ENCODE results near the gene LZTS3.
A peak's percentile ranks its signal among the peaks of the same experiment; 100 is the strongest.
"Not testable (repeated sequence)": the region's sequence is repeated elsewhere in the genome, so short reads cannot be mapped to it uniquely, and the experiment has no call there.

LZTS3 gene

DNA sequence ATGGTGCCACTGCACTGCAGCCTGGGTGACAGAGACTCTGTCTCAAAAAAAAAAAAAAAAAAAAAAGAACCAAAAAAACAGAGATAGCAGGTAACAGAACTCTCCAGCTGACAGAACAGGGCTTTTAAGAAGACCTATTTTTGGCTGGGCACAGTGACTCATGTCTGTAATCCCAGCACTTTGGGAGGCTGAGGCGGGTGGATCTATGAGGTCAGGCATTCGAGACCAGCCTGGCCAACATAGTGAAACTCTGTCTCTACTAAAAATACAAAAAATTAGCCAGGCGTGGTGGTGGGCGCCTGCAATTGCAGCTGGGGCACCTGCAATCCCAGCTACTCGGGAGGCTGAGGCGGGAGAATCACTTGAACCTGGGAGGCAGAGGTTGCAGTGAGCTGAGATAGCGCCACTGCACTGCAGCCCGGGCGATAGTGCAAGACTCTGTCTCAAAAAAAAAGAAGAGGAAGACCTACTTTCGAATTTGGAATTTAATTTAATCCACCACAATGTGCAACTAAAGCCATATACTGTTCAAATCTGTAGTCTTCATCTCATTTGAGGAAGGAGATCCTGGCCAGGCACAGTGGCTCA, 21.2 kb downstream of the LZTS3 start:
- CTCF ChIA-PET = interaction anchor here (2.1 kb wide), 1 partner anchor 99 kb away, joined by 5 read pairs; no protein-coding TSS in a partner anchor
- POLR2A ChIA-PET = interaction anchor here (0.8 kb wide), 1 partner anchor 8 kb away, joined by 4 read pairs; the partner anchor contains the start of genes FASTKD5 and UBOX5
- not testable (repeated sequence) for H3K4me1 ChIP-seq (ENCODE audit: control insufficient read depth, insufficient read depth, low read length); H3K27ac ChIP-seq (ENCODE audit: extremely low read depth, low read depth, low read length); H3K4me3 ChIP-seq (ENCODE audit: low read depth, low read length); H3K9me3 ChIP-seq (ENCODE audit: control insufficient read depth, insufficient read depth, low read depth, low read length)
- TF ChIP-seq ZNF629 (tag by site-specific recombination; IDR thresholded peaks at IDR 0.05) = peak; percentile 53; the same call in 1 of the 2 replicates
- TF ChIP-seq ZNF335 (tag by site-specific recombination; conservative IDR thresholded peaks at IDR 0.05) = 0 out of 2 replicates have a peak, but pooled peaks have one; percentile 21
- peak; percentile 40; the same call in 1 of the 2 replicates for TF ChIP-seq ZNF394 (tag by site-specific recombination; IDR thresholded peaks at IDR 0.05; ENCODE audit: borderline replicate concordance)
- TF ChIP-seq SP7 (tag by site-specific recombination; IDR thresholded peaks at IDR 0.05) = peak; percentile 30; the same call in 1 of the 2 replicates
- TF ChIP-seq ZBTB17 (tag by site-specific recombination; IDR thresholded peaks at IDR 0.05) = peak; percentile 53
- H3K36me3 ChIP-seq (ENCODE audit: control insufficient read depth in 2 of 2, insufficient read depth in 1 of 2, low read length in 2 of 2) = peaks cover 63 to 79% of the 10 kb centered on the region in 2 experiments

DNA sequence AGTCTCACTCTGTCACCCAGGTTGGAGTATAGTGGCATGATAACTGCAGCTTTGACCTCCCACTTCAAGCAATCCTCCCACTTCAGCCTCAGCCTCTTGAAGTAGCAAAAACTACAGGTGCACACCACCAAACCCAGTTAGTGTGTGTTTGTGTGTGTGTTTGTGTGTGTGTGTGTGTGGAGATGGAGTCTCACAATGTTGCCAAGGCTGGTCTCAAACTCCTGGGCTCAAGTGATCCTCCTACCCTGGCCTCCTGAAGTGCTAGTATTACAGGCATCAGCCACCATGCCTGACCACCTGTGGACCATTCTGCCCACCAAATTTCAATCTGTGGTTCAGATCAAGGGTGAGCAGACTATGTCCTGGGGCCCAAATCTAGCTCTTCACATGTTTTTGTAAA, 22.4 kb downstream of the LZTS3 start:
- TF ChIP-seq ZNF658 (tag by site-specific recombination; IDR thresholded peaks at IDR 0.05) (no peak), SCRT2 (tag by site-specific recombination; IDR thresholded peaks at IDR 0.05) (peak; percentile 45; the same call in 1 of the 2 replicates), SCRT1 (tag by site-specific recombination; IDR thresholded peaks at IDR 0.05; ENCODE audit: borderline replicate concordance) (peak; percentile 68; the same call in 1 of the 2 replicates)
- POLR2A ChIA-PET = interaction anchor here (1.1 kb wide), 1 partner anchor 9 kb away, joined by 4 read pairs; the partner anchor contains the start of genes FASTKD5 and UBOX5
- CTCF ChIA-PET = interaction anchor here (0.6 kb wide), 1 partner anchor 45 kb away, joined by 3 read pairs; no protein-coding TSS in a partner anchor
- Histone ChIP-seq H3K4me3 (ENCODE audit: low read depth, low read length) (no peak overlapping the region), H3K27ac (ENCODE audit: extremely low read depth, low read depth, low read length) (no peak overlapping the region), H3K4me1 (ENCODE audit: control insufficient read depth, insufficient read depth, low read length) (no peaks in the 10 kb centered on the region), H3K36me3 (ENCODE audit: control insufficient read depth in 2 of 2, insufficient read depth in 1 of 2, low read length in 2 of 2) (peaks cover 63 to 76% of the 10 kb centered on the region in 2 experiments), H3K9me3 (ENCODE audit: control insufficient read depth, insufficient read depth, low read depth, low read length) (no peaks in the 10 kb centered on the region)

DNA sequence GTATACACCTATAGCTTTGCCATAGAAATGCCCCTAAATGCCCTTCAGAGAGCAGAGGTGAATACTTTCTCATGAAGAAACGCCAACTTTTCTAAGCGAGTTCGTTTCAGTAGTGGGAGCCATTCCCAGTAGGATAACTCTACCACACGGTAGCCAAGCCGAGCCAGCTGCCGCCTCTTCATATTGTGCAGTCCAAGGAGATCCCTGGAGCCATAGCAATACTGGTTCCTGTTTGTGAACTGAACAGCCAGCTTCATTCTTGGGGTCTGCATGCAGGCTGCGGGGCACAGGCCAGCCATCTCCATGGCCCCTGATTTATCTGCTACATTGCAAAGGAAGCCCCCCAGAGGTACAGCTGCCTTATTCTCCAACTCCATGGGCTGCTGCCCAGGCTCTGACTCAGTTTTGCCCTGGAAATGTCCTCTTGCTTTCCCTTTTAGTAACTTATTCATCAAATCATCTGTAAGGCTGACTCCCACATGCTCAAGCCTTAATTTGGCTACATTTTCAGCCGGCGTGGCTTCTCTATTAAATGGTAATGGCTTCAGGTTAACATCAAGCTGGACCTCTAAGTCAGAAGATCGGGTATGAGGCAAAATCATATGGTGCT, 26.5 kb downstream of the LZTS3 start:
- TF ChIP-seq ZNF792 (tag by site-specific recombination; IDR thresholded peaks at IDR 0.05) (no peak), ZSCAN23 (tag by site-specific recombination; IDR thresholded peaks at IDR 0.05) (no peak), ZBTB1 (tag by site-specific recombination; IDR thresholded peaks at IDR 0.05) (no peak), ZNF311 (tag by site-specific recombination; IDR thresholded peaks at IDR 0.05; ENCODE audit: borderline replicate concordance) (no peak), ZNF121 (tag by site-specific recombination; IDR thresholded peaks at IDR 0.05) (no peak), ZNF571 (tag by site-specific recombination; IDR thresholded peaks at IDR 0.05) (no peak), ZNF138 (tag by site-specific recombination; IDR thresholded peaks at IDR 0.05; ENCODE audit: borderline replicate concordance) (no peak), ZNF133 (tag by site-specific recombination; IDR thresholded peaks at IDR 0.05) (no peak), SALL2 (tag by site-specific recombination; IDR thresholded peaks at IDR 0.05; ENCODE audit: borderline replicate concordance) (no peak)
- TF ChIP-seq, protein P1, sequence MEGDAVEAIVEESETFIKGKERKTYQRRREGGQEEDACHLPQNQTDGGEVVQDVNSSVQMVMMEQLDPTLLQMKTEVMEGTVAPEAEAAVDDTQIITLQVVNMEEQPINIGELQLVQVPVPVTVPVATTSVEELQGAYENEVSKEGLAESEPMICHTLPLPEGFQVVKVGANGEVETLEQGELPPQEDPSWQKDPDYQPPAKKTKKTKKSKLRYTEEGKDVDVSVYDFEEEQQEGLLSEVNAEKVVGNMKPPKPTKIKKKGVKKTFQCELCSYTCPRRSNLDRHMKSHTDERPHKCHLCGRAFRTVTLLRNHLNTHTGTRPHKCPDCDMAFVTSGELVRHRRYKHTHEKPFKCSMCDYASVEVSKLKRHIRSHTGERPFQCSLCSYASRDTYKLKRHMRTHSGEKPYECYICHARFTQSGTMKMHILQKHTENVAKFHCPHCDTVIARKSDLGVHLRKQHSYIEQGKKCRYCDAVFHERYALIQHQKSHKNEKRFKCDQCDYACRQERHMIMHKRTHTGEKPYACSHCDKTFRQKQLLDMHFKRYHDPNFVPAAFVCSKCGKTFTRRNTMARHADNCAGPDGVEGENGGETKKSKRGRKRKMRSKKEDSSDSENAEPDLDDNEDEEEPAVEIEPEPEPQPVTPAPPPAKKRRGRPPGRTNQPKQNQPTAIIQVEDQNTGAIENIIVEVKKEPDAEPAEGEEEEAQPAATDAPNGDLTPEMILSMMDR (tag by site-specific recombination; IDR thresholded peaks at IDR 0.05) = no peak
- TF ChIP-seq, protein P2, sequence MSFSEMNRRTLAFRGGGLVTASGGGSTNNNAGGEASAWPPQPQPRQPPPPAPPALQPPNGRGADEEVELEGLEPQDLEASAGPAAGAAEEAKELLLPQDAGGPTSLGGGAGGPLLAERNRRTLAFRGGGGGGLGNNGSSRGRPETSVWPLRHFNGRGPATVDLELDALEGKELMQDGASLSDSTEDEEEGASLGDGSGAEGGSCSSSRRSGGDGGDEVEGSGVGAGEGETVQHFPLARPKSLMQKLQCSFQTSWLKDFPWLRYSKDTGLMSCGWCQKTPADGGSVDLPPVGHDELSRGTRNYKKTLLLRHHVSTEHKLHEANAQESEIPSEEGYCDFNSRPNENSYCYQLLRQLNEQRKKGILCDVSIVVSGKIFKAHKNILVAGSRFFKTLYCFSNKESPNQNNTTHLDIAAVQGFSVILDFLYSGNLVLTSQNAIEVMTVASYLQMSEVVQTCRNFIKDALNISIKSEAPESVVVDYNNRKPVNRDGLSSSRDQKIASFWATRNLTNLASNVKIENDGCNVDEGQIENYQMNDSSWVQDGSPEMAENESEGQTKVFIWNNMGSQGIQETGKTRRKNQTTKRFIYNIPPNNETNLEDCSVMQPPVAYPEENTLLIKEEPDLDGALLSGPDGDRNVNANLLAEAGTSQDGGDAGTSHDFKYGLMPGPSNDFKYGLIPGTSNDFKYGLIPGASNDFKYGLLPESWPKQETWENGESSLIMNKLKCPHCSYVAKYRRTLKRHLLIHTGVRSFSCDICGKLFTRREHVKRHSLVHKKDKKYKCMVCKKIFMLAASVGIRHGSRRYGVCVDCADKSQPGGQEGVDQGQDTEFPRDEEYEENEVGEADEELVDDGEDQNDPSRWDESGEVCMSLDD (tag by site-specific recombination; IDR thresholded peaks at IDR 0.05) = no peak
- TF ChIP-seq, protein P3, sequence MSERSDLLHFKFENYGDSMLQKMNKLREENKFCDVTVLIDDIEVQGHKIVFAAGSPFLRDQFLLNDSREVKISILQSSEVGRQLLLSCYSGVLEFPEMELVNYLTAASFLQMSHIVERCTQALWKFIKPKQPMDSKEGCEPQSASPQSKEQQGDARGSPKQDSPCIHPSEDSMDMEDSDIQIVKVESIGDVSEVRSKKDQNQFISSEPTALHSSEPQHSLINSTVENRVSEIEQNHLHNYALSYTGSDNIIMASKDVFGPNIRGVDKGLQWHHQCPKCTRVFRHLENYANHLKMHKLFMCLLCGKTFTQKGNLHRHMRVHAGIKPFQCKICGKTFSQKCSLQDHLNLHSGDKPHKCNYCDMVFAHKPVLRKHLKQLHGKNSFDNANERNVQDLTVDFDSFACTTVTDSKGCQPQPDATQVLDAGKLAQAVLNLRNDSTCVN (tag by site-specific recombination; optimal IDR thresholded peaks at IDR 0.05) = no peak
- ChIA-PET CTCF (interaction anchor here (1.5 kb wide), 1 partner anchor 26 kb away, joined by 4 read pairs; no protein-coding TSS in a partner anchor), POLR2A (no interaction called here)
- Histone ChIP-seq H3K4me1 (ENCODE audit: control insufficient read depth, insufficient read depth, low read length) (no peaks in the 10 kb centered on the region), H3K9me3 (ENCODE audit: control insufficient read depth, insufficient read depth, low read depth, low read length) (peaks cover 3% of the 10 kb centered on the region; the same call in 1 of the 2 replicates), H3K36me3 (ENCODE audit: control insufficient read depth in 2 of 2, insufficient read depth in 1 of 2, low read length in 2 of 2) (peaks cover 38 to 46% of the 10 kb centered on the region in 2 experiments), H3K4me3 (ENCODE audit: low read depth, low read length) (no peak overlapping the region), H3K27ac (ENCODE audit: extremely low read depth, low read depth, low read length) (no peak overlapping the region)
